ENCODE measurements around the gene GGT1. TPM values are rescaled to one million over a fixed set of nuclear protein-coding genes. Genes with fewer than 3 reads are reported as not detected.

Gene GGT1
- total RNA-seq, 1 donor from 2014 or later, result 47.0 TPM

GRCh38 chr22:24571266-24571665, 31.7 kb upstream of the GGT1 start:
- no peak overlapping the region for H3K4me3 Mint-ChIP-seq (ENCODE audit: low read depth)
- no peaks in the 10 kb centered on the region for H3K9me3 Mint-ChIP-seq
- peaks cover 4% of the 10 kb centered on the region for H3K4me1 Mint-ChIP-seq (ENCODE audit: low read depth)
- H3K36me3 Mint-ChIP-seq (ENCODE audit: low read depth), result peaks cover 75% of the 10 kb centered on the region
- H3K27me3 Mint-ChIP-seq (ENCODE audit: low read depth), result no peaks in the 10 kb centered on the region
- DNase-seq (ENCODE audit: low spot score), result no peak
- no peak overlapping the region for H3K27ac Mint-ChIP-seq
- intact Hi-C loops (cut with micrococcal nuclease), result no loop called here

DNA sequence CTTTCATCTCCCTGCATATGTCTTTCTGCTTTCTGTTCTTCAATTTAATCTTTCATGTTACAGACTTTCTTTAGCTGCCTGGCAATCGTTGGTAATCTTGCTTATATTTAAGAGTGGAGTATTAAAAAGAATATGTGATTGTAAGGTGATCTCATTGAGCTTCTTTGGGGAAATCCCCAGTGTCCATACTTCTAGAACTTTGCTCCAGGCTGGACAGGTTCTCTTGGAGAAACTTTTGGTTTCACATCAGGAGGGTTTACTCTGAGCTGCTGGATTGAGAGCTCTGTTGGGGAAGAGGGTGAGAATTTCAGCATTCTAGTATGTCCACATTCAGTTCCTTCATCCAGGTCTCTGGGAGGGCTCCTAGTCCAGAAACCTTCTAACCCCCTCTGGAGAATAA, 26.2 kb upstream of the GGT1 start:
- intact Hi-C loops (cut with micrococcal nuclease), result no loop called here
- Mint-ChIP-seq H3K4me3 (ENCODE audit: low read depth) (no peak overlapping the region), H3K27ac (no peak overlapping the region), H3K9me3 (no peaks in the 10 kb centered on the region), H3K36me3 (ENCODE audit: low read depth) (peaks cover 54% of the 10 kb centered on the region), H3K4me1 (ENCODE audit: low read depth) (no peaks in the 10 kb centered on the region), H3K27me3 (ENCODE audit: low read depth) (no peaks in the 10 kb centered on the region)
- no peak for DNase-seq (ENCODE audit: low spot score)

DNA sequence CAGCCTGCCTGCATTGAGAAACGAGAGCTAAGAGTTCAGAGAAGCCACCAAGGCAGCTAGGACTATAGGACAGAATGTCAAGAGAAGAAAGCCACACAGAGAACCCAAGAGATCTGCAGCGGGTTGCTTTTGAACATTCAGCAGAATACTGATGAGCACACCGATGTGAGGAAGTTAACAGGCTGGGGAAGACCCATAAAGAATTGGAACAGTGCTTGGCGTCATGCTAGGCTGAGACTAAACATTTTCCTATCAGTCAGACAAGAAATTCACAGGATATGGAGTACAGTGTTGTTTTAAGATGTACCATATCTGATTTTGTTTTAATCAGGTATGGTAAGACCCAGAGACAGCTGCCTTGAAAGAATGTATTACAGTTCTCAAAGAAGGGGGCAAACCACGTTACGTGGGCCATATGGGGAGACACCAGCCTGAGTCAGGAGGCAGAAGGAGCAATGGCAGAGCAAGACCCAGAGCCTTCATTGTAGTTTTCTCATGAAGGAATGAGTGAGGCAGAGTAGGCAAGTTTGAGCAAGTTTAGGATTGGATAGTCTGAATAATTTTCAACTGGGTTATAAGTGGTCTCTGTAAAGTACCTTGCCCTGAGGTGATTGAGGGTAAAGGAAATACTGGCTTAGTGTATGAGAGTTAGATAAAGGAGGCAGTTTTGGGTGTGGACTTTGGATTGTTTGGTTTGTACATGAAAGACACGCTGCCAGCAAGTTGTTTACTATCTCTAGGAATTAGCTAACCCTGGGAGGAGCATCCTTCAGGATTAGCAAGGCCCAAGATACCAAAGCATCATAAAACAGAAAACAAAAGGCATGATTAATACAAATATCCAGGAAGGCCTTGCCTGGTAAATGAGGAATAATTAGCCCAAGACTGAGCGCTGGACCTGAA, 24.4 kb upstream of the GGT1 start:
- DNase-seq (ENCODE audit: low spot score), result no peak
- H3K36me3 Mint-ChIP-seq (ENCODE audit: low read depth), result peaks cover 37% of the 10 kb centered on the region
- H3K4me3 Mint-ChIP-seq (ENCODE audit: low read depth), result no peak overlapping the region
- intact Hi-C loops (cut with micrococcal nuclease), result no loop called here
- H3K9me3 Mint-ChIP-seq, result no peaks in the 10 kb centered on the region
- H3K4me1 Mint-ChIP-seq (ENCODE audit: low read depth), result no peaks in the 10 kb centered on the region
- no peak overlapping the region for H3K27ac Mint-ChIP-seq
- no peaks in the 10 kb centered on the region for H3K27me3 Mint-ChIP-seq (ENCODE audit: low read depth)

- intact Hi-C loops (cut with micrococcal nuclease), result no loop called here
- no peak for DNase-seq (ENCODE audit: low spot score)
- H3K36me3 Mint-ChIP-seq (ENCODE audit: low read depth), result peaks cover 33% of the 10 kb centered on the region
- no peaks in the 10 kb centered on the region for H3K4me1 Mint-ChIP-seq (ENCODE audit: low read depth)
- H3K9me3 Mint-ChIP-seq, result no peaks in the 10 kb centered on the region
- no peak overlapping the region for H3K4me3 Mint-ChIP-seq (ENCODE audit: low read depth)
- H3K27ac Mint-ChIP-seq, result no peak overlapping the region
- no peaks in the 10 kb centered on the region for H3K27me3 Mint-ChIP-seq (ENCODE audit: low read depth)
Observed at GRCh38 chr22:24579258-24579601, 23.8 kb upstream of the GGT1 start.

GRCh38 chr22:24580276-24580675, 22.7 kb upstream of the GGT1 start:
- H3K27me3 Mint-ChIP-seq (ENCODE audit: low read depth), result no peaks in the 10 kb centered on the region
- peaks cover 23% of the 10 kb centered on the region for H3K36me3 Mint-ChIP-seq (ENCODE audit: low read depth)
- intact Hi-C loops (cut with micrococcal nuclease), result no loop called here
- H3K4me1 Mint-ChIP-seq (ENCODE audit: low read depth), result no peaks in the 10 kb centered on the region
- no peaks in the 10 kb centered on the region for H3K9me3 Mint-ChIP-seq
- no peak overlapping the region for H3K4me3 Mint-ChIP-seq (ENCODE audit: low read depth)
- no peak for DNase-seq (ENCODE audit: low spot score)
- no peak overlapping the region for H3K27ac Mint-ChIP-seq

GRCh38 chr22:24582056-24582814, 20.8 kb upstream of the GGT1 start:
- no peak for DNase-seq (ENCODE audit: low spot score)
- intact Hi-C loops (cut with micrococcal nuclease), result no loop called here
- Mint-ChIP-seq H3K27me3 (ENCODE audit: low read depth) (no peaks in the 10 kb centered on the region), H3K4me3 (ENCODE audit: low read depth) (no peak overlapping the region), H3K36me3 (ENCODE audit: low read depth) (peaks cover 11% of the 10 kb centered on the region), H3K9me3 (no peaks in the 10 kb centered on the region), H3K4me1 (ENCODE audit: low read depth) (no peaks in the 10 kb centered on the region), H3K27ac (no peak overlapping the region)

DNA sequence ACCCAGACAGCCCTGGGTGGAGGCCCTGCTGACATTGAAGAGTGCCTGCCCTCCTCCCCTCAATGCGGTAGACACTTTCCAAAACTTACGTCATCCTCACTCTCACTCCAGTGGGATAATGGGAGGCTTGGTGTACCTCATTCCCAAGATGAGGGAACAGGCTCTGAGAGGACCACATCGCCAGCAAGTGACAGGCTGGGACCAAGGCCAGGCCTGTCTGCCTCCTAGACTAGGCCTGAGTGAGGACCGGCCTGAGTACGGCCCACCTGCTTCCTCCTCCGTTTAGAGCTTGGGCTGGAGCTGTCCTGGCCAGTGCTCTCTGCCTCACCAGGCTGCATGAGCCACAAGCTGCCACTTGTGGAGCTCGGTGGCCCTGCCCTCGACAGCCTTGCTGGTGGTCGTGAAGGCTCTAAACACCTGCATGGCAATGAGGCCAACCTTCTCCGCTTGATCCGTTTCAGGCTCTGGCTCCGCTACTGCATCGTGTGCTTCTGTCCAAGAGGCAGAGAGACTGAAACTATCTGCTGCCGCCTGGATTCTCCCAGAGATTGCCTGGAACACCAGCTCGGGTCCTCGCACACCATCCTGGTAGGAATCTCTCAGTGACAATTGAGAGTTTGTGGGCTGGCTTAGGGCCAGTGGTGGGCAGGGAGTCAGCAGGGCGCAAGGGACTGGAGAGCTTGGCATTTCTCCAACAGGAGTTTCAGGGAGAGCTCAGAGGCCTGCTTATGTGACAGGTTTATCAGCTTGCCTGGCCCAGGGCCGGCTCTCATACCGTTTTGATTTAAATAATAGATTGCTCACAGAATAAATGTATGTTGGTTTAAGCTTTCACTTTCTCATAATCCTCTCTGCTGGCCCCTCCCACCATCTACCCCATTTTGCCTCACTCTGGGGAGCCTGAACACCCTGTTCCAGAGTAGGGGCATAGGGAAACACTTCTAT, 19.5 kb upstream of the GGT1 start:
- H3K36me3 Mint-ChIP-seq (ENCODE audit: low read depth), result peaks cover 3% of the 10 kb centered on the region
- H3K4me1 Mint-ChIP-seq (ENCODE audit: low read depth), result no peaks in the 10 kb centered on the region
- H3K9me3 Mint-ChIP-seq, result no peaks in the 10 kb centered on the region
- H3K27me3 Mint-ChIP-seq (ENCODE audit: low read depth), result no peaks in the 10 kb centered on the region
- intact Hi-C loops (cut with micrococcal nuclease), result no loop called here
- no peak overlapping the region for H3K4me3 Mint-ChIP-seq (ENCODE audit: low read depth)
- no peak for DNase-seq (ENCODE audit: low spot score)
- H3K27ac Mint-ChIP-seq, result no peak overlapping the region

DNA sequence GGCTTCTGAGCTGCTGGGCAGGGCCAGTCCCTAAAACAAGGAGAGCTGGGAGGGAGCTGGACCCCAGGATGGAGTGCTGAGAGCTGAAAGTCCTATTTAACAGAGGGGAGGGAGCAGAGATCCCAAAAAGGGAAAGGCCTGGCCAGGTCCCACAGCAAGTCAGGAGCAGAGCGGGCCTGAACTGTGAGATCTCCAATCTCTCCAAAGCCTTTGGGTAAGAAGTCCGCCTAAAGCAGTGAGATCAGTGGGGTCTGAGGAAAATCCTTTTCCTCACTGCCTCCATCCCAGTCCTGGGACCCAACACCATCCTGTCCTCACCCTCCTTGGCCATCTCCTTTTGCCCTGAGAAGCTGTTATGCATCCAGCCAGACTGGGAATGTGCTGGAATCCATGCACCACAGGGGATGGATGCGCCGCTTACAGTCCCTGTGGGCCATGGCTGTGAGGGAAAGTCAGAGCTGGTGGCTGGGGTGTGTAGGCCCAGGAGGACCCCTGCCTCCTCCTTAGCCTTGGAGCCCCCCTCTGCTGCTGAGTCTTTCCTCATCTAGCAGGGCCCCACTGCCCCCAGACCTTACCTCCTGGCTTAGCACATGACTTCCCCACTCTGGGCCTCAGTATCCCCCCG, 18.7 kb upstream of the GGT1 start:
- H3K4me3 Mint-ChIP-seq (ENCODE audit: low read depth), result no peak overlapping the region

GRCh38 chr22:24584871-24585411, 18.1 kb upstream of the GGT1 start:
- intact Hi-C loops (cut with micrococcal nuclease), result no loop called here
- Mint-ChIP-seq H3K4me1 (ENCODE audit: low read depth) (no peaks in the 10 kb centered on the region), H3K4me3 (ENCODE audit: low read depth) (no peak overlapping the region), H3K27ac (no peak overlapping the region), H3K36me3 (ENCODE audit: low read depth) (no peaks in the 10 kb centered on the region), H3K9me3 (no peaks in the 10 kb centered on the region), H3K27me3 (ENCODE audit: low read depth) (no peaks in the 10 kb centered on the region)
- no peak for DNase-seq (ENCODE audit: low spot score)

More for the DNA sequence above, 18.7 kb upstream of the GGT1 start:
- Mint-ChIP-seq H3K9me3 (no peaks in the 10 kb centered on the region), H3K27ac (no peak overlapping the region), H3K36me3 (ENCODE audit: low read depth) (no peaks in the 10 kb centered on the region), H3K4me1 (ENCODE audit: low read depth) (no peaks in the 10 kb centered on the region), H3K27me3 (ENCODE audit: low read depth) (no peaks in the 10 kb centered on the region)
- intact Hi-C loops (cut with micrococcal nuclease), result no loop called here
- no peak for DNase-seq (ENCODE audit: low spot score)

- no peaks in the 10 kb centered on the region for H3K4me1 Mint-ChIP-seq (ENCODE audit: low read depth)
- DNase-seq (ENCODE audit: low spot score), result no peak
- no peak overlapping the region for H3K27ac Mint-ChIP-seq
- H3K9me3 Mint-ChIP-seq, result no peaks in the 10 kb centered on the region
- no peaks in the 10 kb centered on the region for H3K27me3 Mint-ChIP-seq (ENCODE audit: low read depth)
- no peaks in the 10 kb centered on the region for H3K36me3 Mint-ChIP-seq (ENCODE audit: low read depth)
- no peak overlapping the region for H3K4me3 Mint-ChIP-seq (ENCODE audit: low read depth)
- intact Hi-C loops (cut with micrococcal nuclease), result no loop called here
Observed at GRCh38 chr22:24585461-24585860, 17.5 kb upstream of the GGT1 start.

DNA sequence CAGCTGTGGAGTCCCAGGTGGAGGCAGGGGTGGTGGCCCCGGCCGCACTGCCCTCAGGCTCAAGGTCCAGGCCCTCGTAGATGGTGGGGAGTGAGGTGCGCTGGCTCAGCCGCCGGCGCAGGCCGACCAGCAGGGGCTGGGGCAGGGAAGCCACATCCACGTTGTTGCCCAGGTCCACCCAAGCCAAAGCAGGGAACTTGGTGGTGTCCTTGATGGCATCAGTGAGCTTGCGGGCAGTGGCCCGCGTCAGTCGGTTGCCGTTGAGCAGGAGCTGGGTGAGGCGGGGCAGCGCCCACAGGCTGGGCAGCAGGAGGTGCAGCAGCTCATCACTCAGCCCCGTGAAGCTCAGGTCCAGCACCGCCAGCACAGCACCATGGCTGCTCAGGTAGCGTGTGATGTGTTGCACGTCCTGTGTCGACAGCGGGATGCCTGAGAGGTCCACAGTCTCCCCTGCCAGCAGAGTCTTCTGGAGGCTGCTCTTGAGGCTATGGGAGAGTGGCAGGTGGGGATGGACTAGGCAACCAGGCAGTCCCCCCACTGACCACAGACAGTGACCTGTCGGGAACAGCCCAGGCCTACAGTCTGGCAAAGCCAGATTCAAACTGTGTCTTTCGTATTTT, 17.0 kb upstream of the GGT1 start:
- H3K36me3 Mint-ChIP-seq (ENCODE audit: low read depth), result no peaks in the 10 kb centered on the region
- H3K27me3 Mint-ChIP-seq (ENCODE audit: low read depth), result no peaks in the 10 kb centered on the region
- H3K9me3 Mint-ChIP-seq, result no peaks in the 10 kb centered on the region
- no peak overlapping the region for H3K27ac Mint-ChIP-seq
- intact Hi-C loops (cut with micrococcal nuclease), result no loop called here
- H3K4me3 Mint-ChIP-seq (ENCODE audit: low read depth), result no peak overlapping the region
- H3K4me1 Mint-ChIP-seq (ENCODE audit: low read depth), result no peaks in the 10 kb centered on the region
- no peak for DNase-seq (ENCODE audit: low spot score)

GRCh38 chr22:24587251-24587650, 15.7 kb upstream of the GGT1 start:
- H3K36me3 Mint-ChIP-seq (ENCODE audit: low read depth), result no peaks in the 10 kb centered on the region
- H3K4me1 Mint-ChIP-seq (ENCODE audit: low read depth), result peaks cover under 1% of the 10 kb centered on the region
- no peaks in the 10 kb centered on the region for H3K9me3 Mint-ChIP-seq
- intact Hi-C loops (cut with micrococcal nuclease), result no loop called here
- no peak for DNase-seq (ENCODE audit: low spot score)
- no peaks in the 10 kb centered on the region for H3K27me3 Mint-ChIP-seq (ENCODE audit: low read depth)
- no peak overlapping the region for H3K27ac Mint-ChIP-seq
- H3K4me3 Mint-ChIP-seq (ENCODE audit: low read depth), result no peak overlapping the region
